BE2C (cell line): ENCODE data around the gene RBAK.
"Not testable (repeated sequence)": the region's sequence is repeated elsewhere in the genome, so short reads cannot be mapped to it uniquely, and the experiment has no call there.

Source experiments
- DNase-seq: peaks from one replicate; pipeline ENCODE4 v3.0.0-alpha.2; 2020
- H3K27me3 ChIP-seq: fragments of 250-450 bp; sonication (Bioruptor Pico); 2 replicates; pipeline ENCODE4 v1.5.1; 2020; ENCODE audit warnings: mild to moderate bottlenecking
- H3K36me3 ChIP-seq: fragments of 250-450 bp; sonication (Bioruptor Pico); 2 replicates; pipeline ENCODE4 v1.5.1; 2020; ENCODE audit warnings: mild to moderate bottlenecking
- H3K4me1 ChIP-seq: fragments of 250-450 bp; sonication (Bioruptor Pico); 2 replicates; pipeline ENCODE4 v1.5.1; 2020
- H3K4me3 ChIP-seq: 2 replicates; pipeline ENCODE4 v1.5.1; 2011; ENCODE audit warnings: low read depth, low read length
- H3K9me3 ChIP-seq: fragments of 250-450 bp; sonication (Bioruptor Pico); 2 replicates; pipeline ENCODE4 v1.5.1; 2020
- CTCF ChIP-seq: IDR thresholded peaks from 2 replicates; pipeline ENCODE4 v1.5.1; 2012; ENCODE audit warnings: mild to moderate bottlenecking, low read depth, low read length

The RBAK gene

GRCh38 chr7:5035276-5035675, 10.4 kb upstream of the RBAK start:
- no peaks in the 10 kb centered on the region for H3K36me3 ChIP-seq
- no peaks in the 10 kb centered on the region for H3K4me1 ChIP-seq
- H3K4me3 ChIP-seq: no peak overlapping the region
- no peak for TF ChIP-seq CTCF
- no peaks in the 10 kb centered on the region for H3K27me3 ChIP-seq
- DNase-seq: no peak
- H3K9me3 ChIP-seq: no peaks in the 10 kb centered on the region

DNA sequence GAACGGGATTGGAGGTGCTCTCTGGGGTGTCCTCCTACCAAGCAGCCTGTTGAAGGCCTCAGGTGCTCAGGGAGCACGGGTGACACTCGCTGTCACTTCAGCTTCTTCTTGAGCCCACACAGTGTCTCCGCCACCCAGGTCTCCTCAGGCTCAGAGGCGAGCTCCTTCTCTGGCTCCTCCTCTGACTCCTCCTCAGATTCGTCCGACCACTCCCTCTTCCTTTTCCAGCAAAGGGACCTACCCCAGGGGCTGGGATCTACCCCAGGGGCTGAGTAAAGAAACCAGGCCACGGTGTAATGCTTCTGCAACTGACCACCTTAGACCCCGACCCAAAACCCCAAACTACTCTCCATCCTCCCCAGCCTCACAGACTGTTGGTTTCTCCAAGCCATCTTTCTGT, 9.2 kb upstream of the RBAK start:
- Histone ChIP-seq H3K9me3 (no peaks in the 10 kb centered on the region), H3K4me3 (no peak overlapping the region), H3K36me3 (no peaks in the 10 kb centered on the region), H3K27me3 (no peaks in the 10 kb centered on the region), H3K4me1 (no peaks in the 10 kb centered on the region)
- no peak for DNase-seq
- TF ChIP-seq CTCF: no peak

- H3K27me3 ChIP-seq: no peaks in the 10 kb centered on the region
- DNase-seq: no peak
- no peak for TF ChIP-seq CTCF
- H3K9me3 ChIP-seq: no peaks in the 10 kb centered on the region
- no peak overlapping the region for H3K4me3 ChIP-seq
- H3K36me3 ChIP-seq: no peaks in the 10 kb centered on the region
- H3K4me1 ChIP-seq: 0 out of 2 replicates have a peak, but pooled peaks cover 3% of the 10 kb centered on the region
Measured at GRCh38 chr7:5041047-5041446, 4.6 kb upstream of the RBAK start.

- no peak for DNase-seq
- Histone ChIP-seq H3K36me3 (no peaks in the 10 kb centered on the region), H3K9me3 (no peaks in the 10 kb centered on the region), H3K4me1 (0 out of 2 replicates have a peak, but pooled peaks cover 3% of the 10 kb centered on the region), H3K4me3 (no peak overlapping the region), H3K27me3 (no peaks in the 10 kb centered on the region)
- no peak for TF ChIP-seq CTCF
Measured at GRCh38 chr7:5043661-5044060, 2.0 kb upstream of the RBAK start.

- not testable (repeated sequence) for H3K4me1 ChIP-seq, H3K9me3 ChIP-seq, H3K27me3 ChIP-seq, DNase-seq, H3K36me3 ChIP-seq
- peak overlapping the region; percentile 81 for H3K4me3 ChIP-seq
Measured at GRCh38 chr7:5046397-5046732, 705 bp downstream of the RBAK start.

GRCh38 chr7:5047127-5047526, 1.5 kb downstream of the RBAK start:
- H3K36me3 ChIP-seq, H3K27me3 ChIP-seq, H3K9me3 ChIP-seq, DNase-seq, H3K4me3 ChIP-seq, H3K4me1 ChIP-seq: not testable (repeated sequence)

GRCh38 chr7:5050676-5051075, 5.0 kb downstream of the RBAK start:
- no peak for DNase-seq
- Histone ChIP-seq H3K4me1 (no peaks in the 10 kb centered on the region), H3K9me3 (no peaks in the 10 kb centered on the region), H3K27me3 (no peaks in the 10 kb centered on the region), H3K36me3 (no peaks in the 10 kb centered on the region), H3K4me3 (no peak overlapping the region)
- TF ChIP-seq CTCF: no peak

DNA sequence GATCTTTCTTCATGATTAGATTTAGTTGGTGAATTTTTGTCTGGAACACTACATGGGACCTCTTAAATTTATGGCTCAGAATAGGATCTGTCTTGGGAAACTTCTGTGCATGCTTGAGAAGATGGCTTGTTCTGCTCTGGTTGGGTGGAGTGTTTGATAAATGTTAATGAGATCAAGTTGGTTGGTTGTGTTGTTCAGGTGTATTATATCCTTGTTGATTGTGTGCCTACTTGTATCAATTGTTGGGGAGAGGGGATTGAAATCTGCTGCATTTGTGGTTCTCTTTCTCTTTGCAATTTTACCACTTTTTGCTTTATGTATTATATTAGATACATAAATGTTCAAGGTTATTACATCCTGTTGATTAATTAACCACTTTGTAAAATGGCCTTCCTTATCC, 6.1 kb downstream of the RBAK start:
- H3K27me3 ChIP-seq, H3K9me3 ChIP-seq, H3K36me3 ChIP-seq, H3K4me1 ChIP-seq, H3K4me3 ChIP-seq, DNase-seq: not testable (repeated sequence)
